SIG-M5 treated with dmso at 0.1 percent for 504 hours (cell line): ENCODE results near the gene PRKCA.

Source experiments
- DNase-seq: peaks from one replicate; lab custom pipeline; 2025; ENCODE audit not compliant: unreplicated experiment; lab: John Stamatoyannopoulos, UW

Gene PRKCA

DNA sequence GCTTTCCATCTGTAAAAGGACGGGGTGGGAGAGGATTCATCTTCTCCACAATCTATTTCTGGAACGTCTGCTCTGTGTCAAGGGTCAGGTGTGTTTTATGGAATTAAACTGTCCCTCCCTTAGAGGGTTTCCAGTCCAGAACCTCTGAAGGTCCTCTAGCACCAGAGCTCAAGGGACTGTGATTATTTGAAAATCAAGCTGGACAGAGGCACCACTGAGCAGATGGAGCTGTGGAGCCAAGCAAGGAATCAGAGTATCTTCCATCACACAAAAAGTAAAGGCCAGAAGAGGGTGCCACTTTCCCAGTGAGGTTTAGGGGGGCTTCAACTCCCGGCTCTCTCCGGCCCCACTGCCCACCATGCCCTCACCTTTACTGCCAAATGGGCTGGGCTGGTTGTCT, 539.3 kb downstream of the PRKCA start:
- no peak for DNase-seq

DNA sequence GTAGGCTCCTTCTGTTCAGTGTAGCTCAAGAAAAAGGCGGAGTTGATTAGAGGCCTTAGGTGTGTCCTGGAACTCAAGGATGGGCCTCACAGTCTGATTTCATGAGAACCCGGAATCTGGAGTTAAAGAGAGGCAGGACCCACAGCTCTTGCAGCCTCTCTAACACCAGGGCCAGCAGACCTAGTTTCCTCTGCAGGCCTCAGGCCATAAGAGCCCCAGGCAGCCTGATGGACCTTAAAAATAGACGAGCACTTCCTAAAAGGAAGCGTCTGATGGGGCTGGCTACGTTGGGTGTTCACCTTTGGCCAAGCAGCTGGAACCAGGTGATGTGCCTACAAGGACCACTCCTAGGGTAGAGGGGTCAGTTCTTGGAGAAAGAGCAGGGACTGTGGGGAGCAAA, 540.1 kb downstream of the PRKCA start:
- no peak for DNase-seq

DNA sequence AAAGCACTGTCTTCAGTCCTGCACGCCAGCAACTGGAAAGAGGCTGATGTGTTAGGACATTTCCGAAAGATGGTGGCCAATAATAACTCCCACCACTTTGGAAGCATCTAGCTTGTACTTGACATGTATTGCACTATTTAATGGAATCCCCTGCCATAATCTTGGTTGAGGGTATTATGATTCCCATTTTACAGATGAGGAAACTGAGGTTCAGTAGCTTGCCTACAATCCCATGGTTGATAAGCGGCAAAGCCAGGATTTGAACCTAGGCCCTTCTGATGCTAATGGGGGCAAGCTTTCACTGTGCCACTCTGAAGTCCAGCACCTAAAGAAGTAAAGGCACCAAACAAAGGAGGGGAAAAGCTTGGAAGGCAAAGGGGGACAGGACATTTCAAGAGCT, 540.5 kb downstream of the PRKCA start:
- DNase-seq: no peak

DNA sequence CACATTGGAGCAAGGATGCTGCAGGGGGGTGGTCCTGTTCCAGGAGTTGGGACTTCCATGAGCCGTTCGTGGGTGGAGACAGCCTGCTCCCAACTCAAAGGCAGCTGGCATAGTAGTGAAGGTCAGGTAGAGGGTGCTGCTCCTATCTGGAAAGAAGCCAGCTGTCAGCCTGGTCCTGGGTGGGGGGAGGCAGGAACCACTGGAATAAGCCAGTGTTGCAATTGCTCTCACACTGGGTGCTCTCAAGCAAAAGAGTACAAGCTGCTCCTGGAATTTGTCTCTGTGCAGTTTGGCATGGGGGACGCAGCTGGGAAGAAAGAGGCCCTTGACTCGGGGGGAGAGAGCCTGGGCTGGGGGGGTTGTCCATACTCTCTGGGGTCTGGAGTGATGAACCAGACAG, 541.2 kb downstream of the PRKCA start:
- DNase-seq: no peak

DNA sequence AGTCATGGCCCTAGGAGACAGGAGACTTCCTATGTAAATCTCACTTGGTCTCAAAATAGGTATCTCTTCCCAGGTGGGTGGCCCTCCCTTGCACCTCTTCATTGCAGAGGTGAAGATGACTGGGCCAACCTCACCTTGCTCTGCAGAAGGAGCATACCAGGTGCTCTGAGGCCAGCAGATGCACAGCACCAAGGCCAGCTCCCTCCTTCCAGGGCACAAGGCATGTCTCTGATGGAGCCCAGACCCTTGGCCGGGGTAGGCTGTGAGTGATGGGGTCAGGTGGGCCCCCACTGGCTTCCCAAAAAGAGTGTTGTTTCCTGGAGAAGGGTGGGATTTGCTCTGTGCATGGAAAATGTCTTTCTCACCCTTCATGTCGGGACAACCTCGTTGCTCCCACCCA, 545.3 kb downstream of the PRKCA start:
- no peak for DNase-seq

DNA sequence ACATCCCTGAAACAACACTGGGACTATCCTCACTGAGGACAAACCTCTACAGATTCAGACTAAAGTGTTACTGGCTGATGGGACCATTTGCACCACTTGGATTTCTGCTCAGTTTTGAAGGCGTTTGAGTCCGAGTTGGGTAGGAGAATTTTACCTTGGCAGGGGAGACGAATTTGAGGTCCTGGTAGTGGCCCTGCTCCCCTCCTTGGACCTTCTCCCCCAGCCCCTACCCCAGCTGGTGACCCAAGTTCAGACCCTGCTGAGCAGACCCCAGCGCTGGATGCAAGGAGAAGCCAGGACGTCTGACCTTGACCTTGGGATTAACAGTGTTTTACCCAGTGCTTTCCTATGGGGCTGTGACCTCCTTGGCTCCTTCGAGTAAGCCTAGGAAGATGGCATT, 546.1 kb downstream of the PRKCA start:
- no peak for DNase-seq

DNA sequence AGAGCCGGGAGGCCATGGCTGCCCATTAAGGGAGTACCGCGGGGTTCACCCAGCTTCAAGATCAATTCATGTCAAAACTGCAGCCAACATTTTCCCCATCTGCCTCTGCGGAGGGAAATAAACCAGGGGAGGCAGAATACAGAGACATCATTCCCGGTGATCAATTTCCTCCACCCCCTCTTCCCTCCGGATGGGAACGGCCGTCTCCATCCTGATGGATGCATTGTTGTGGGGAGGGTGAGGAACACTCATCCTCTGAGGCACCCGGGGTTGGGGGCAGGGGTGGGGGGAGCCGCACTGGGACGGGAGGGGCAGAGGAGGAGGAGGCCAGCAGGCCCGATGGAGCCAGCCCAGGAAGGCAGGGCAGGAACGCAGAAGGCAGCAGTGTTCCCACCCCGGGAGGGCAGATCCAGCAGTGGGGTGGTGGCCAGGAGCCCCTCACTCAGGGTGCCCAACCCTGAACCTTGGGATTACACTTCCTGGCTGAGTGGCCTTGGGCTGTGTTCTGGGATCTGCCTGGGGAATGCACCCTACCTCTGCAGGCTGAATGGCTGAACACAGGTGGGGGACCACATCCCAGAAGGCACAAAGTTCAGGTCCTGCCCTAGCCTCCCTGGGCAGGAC, 546.7 kb downstream of the PRKCA start:
- no peak for DNase-seq

DNA sequence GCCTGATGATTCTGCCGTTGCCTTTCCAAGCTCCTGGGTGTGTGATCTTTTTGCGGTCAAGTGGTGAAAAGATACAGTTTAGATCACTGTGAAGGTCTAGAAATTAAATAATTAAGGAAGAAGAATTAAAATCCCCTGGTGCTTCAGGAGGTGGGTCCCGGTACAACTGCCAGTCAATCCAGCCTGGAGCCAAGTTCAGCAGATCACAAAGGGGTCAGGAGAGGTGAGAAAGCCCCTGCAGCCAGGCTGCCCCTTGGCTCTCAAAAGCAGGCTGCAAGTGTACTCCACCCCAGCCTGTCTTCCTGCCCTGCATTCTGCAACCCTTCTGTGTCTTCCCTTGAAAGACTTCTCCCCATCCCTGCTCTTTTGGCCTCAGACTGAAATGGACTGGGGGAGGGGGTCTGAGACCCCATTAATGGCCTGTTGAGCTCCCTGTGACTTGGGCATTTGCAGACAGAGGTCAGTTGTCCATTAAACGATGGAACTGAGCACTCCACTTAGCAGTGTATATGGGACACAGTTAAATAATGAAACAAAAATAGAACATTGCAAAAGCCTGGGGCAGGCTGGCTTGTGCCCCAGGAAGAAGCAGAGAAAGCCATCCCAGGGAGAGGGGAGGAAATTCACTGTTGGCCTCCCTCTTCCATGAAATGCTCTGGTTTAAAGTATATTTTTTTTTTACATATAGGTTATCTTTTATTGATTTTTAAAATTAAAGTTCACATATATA, 547.6 kb downstream of the PRKCA start:
- DNase-seq: no peak

DNA sequence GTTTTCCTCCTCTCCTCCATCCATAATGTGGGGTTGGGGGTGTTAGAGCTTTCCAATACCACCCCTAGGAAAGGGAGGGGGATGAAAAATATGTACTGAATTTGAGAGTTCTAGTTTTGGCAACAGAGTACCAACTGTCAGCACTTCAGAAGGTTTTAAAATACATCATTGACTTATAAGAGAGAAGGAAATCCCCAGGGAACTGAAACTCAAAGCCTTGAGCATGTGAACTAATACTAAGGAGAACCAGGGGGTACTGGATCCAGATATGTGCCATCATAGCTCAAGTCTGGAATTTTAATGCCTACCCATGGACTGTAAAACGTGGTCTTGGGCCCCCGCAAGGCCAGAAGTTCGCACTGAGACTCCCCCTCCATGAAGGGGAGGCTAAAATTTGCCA, 548.3 kb downstream of the PRKCA start:
- DNase-seq: no peak

DNA sequence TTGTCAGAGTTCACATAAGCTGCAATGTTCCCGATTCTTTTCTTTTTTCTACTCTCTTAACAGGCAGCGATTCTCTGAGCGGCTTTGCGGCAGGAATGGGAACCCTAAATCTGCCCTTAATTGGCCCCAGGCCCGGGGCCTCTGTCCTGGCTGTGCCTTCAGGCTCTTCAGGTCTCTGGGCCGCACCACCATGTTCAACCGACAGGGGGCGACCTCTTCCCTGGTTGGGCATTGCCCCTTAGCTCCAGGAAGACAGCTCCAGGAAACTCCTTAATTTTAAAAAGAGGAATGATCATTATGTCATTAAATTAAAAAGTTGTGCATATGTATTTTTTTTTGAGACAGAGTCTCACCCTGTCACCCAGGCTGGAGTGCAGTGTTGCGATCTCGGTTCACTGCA, 552.8 kb downstream of the PRKCA start:
- DNase-seq: no peak

DNA sequence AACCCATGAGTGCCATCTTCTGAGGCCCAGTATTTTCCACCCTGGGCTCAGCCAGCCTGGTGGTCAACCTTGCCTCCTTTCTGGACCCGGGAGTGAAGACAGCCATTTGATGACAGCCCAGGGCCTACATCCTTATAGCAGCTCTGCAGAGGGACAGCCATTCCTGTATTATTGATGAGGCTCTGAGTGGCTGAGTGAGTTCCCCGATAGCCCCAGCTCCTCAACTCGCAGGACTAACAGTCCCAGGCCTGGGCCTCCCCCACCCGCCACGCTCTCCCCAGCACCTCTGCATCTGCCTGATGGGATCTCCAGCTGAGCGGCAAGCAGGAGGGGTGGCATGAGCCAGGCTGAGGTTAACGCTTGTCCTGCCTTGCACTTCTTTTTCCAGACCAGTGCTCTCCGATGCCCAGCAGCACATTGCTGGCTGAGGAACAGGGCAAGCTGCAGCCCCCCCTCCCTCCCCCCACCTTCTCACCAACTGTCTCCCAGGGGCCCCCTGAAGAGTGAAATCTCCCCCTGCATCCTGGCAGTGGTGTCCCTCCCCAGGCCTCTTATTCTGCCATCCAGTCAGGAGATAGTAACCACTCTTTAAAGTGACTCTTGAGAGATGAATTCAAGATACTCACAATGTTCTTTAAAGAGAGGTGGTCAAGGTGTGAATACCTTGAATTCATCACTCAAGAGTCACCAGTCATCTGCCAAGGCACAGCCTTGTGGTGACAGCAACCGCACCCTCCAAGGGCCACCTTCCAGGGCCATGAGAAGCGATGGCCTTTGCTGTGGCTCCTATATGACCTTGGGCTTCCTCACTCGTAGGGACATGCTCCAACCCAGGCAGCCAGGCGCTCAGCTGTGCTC, 556.0 kb downstream of the PRKCA start:
- DNase-seq: no peak

DNA sequence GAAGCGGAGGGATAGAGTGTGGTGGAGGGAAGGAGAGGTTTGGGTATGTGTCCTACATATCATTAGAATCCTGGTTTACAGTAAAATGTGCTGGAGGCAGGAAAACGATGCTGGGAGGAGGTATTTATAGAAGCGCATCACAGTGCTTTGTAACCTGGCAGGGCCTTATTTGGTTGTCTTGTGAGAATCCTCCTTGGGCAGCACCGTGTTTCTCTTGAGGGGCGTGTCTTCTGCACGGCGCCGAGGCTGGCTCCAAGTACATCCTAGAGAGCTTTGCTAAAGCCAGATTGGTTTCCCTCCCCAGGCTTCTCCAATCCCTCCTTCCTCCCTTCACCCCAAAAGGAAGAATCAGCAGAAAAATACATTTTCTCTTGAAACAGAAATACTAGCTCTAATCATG, 556.9 kb downstream of the PRKCA start:
- no peak for DNase-seq

DNA sequence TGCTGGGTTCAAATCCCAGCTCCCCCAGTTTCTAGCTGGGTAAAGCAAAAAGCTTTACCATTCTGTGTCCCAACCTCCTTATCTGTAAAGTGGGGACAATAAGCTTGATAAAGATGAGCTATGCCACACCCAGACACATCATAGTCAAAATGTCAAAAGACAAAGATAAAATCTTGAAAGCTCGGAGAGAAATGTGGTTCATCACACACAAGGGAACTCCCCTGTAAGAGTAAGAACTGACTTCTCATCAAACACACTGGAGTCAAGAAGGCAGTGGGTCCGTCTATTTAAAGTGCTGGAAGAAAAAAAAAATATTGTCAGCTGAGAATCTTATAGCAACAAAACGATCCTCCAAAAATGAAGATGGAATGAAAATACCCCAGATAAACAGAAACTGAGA, 557.8 kb downstream of the PRKCA start:
- no peak for DNase-seq
